HG03196 (cell line): ENCODE measurements around the gene WDR47.
"Not testable (repeated sequence)": the region's sequence is repeated elsewhere in the genome, so short reads cannot be mapped to it uniquely, and the experiment has no call there.

Experiments used
- ATAC-seq: cut with Tn5 transposase; IDR thresholded peaks from one replicate; pipeline ENCODE4 v1.9.1; 2021; ENCODE audit not compliant: unreplicated experiment

WDR47 gene

DNA sequence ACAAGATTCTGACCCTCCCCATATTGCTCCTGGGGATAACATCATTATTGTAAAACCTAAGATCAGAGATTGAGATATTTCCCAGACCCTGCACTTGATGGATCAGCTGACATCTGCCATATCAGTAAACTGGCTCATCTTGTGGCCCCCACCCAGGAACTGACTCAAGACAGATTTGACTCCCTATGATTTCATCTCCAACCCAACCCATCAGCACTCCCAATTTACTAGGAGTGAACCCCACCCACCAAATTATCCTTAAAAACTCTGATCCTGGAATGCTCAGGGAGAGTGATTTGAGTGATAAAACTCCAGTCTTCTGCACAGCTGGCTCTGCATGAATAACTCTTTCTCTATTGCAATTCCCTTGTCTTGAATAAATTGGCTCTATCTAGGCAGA lies 72.6 kb downstream of the WDR47 start:
- ATAC-seq = no peak

DNA sequence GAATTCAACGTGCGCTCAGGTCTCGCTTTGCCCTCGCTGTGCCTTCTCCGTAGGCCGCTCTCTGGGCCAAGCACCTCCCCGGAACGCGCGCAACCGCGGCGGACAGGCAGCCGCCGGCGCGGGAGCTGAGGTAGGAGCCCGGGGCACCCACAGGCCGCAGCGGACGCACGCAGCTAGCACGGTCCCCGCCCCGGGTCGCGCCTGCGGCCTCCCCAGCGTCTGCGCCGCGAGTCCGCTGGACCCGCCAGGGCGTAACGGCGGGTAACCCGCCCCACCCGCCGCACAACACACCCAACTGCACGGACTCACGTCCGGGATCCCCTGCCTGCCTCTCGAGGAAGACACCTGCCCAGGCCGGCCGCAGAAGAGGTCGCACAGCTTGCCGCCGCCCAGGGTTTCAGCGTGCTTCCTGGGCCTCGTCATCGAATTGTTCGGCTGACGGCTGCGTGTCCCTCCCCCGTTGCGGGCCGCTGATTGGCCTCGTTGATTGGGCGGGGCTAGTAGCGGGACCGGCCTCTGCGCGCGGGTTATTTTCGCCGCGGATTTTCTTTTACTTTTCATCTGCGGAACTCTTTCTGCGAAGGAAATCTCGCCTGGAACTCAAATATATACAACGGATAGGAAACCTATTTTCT lies 78.7 kb downstream of the WDR47 start, which contains the start of gene CLCC1:
TSS of gene CLCC1 (minus strand) at position 433 of the 635 bp plus-strand sequence. CDS start 13,047 bp downstream, outside the sequence.
- peak; percentile 93 for ATAC-seq

DNA sequence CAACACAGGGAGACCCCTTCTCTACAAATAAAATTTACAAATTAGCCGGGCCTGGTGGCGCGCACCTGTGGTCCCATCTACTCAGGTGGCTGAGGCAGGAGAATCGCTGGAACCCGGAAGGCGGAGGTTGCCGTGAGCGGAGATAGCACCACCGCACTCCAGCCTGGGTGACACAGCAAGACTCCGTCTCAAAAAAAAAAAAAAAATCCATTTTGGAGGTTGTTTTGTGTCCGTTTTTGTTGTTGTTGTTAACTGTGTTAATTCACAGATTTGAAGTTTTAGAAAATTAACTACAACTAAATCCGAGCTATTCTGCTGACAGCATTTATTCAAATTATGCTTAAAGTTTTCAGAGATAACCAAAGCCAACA lies 79.2 kb downstream of the WDR47 start:
- ATAC-seq = no peak

DNA sequence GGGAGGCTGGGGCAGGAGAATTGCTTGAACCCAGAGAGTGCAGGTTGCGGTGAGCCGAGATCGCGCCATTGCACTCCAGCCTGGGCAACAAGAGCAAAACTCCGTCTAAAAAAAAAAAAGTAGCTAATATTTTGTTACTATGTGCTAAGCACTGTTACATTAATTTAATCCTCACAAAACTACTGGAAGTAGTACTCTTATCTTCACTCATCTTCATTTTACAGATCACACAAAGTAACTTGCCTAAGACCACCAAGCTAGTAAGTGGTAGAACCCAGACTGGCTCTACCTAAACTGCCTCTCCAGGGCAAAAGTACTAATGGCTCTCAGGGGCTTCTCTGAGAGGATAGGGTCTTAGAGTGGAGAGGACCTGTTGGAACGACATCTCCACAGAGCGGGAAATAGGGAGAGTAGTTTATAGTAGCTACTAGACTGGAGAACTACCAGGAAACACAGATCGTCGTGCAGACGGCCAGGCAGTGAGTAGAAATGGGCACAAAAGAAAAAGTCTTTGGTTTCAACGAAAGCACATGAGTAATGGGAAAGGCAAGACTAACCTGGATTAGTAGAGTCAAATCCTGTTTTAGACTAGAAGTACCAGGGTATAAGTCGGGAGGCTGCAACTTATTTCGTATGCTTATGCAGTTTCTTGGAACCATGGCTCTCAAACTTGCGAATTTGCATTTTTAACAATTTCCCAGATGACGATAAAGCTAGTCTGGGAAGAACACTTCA lies 80.0 kb downstream of the WDR47 start:
- no peak for ATAC-seq

DNA sequence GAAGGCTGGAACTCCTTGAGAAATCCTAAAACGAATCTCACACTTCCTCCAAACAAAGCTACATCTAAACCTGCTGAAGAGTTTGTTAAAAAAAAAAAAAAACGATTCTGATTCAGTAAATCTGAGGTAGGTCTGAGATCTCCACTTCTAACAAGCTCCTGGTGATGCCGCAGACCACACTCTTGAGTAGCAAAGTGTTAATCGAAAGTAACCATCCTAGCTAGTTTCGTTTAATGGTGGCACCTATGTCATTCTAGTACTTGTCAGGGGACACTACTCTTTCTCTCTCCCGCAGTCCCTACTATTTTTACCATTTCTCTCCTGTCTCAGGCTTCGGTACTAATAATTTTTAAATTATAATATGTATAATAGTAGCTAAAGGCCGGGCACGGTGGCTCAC lies 80.7 kb downstream of the WDR47 start:
- ATAC-seq = no peak

DNA sequence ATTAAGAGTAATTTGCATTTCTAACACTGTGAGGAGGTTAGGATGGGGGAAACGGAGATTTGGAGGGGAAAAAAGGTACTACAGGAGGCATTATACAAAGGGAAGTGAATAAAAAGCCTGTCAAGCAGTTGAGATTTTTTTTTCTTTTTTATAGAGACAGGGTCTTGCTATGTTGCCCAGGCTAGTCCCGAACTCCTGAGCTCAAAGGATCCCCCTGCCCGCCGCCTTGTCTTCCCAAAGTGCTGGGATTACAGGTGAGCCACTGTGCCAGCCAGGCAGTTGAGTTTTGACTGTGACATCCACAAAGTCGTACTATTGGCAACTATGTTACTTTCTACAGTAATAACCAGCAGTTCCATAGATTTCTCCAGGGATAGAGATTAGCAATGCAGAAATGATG lies 81.2 kb downstream of the WDR47 start:
- no peak for ATAC-seq

DNA sequence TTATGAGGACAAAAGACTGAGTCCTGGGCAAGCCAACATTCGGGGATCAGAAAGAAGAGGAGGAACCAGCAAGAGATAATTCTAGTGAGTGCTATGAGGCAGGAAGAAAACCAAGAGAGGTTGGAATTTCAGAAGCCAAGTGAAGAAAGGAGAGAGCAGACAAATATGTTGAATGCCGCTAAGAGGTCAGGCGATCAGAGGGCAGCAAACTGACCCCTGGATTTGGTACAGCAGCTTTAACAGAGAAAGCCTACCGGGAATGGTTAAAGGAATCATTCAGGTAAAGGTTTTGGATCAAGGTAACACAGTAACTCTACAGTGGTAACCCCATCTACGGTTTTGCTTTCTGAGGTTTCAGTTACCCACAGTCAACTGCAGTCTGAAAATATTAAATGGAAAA lies 84.0 kb downstream of the WDR47 start:
- no peak for ATAC-seq

DNA sequence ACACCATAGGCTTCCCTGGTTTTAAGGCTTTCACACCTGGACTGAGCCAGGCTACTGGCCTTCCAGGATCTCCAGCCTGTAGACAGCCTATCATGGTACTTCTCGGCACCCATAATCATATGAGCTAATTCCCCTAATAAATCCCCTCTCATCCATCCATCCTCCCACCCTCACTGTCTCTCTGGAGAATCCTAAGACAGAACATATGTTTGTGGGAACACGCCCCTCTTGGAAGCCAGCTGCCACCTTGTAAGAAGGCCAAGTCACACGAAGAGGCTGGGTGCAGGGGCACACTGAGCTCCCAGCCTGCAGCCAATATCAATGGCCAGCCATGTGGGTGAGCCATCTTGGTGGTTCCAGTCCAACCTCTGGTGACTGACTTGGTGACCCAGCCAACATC lies 86.0 kb downstream of the WDR47 start:
- ATAC-seq = no peak

DNA sequence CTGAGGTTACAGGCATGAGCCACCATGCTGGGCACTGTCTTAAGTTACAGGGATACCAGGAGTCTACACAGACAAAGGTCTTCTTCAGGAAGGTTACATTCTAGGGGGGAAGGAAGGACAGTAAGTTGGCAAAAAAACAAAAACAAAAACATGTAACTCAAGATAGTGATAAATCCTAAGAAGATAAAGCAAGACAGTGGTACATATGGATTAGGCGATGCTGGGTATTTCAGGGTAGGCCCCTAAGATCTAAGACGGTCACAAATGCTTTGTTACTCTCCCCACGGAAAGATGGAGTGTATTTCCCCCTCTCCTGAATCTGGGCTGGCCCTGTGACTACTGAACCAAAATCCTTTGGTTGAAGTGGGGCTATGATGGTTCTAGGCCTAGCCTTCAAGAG lies 86.8 kb downstream of the WDR47 start:
- ATAC-seq = no peak

DNA sequence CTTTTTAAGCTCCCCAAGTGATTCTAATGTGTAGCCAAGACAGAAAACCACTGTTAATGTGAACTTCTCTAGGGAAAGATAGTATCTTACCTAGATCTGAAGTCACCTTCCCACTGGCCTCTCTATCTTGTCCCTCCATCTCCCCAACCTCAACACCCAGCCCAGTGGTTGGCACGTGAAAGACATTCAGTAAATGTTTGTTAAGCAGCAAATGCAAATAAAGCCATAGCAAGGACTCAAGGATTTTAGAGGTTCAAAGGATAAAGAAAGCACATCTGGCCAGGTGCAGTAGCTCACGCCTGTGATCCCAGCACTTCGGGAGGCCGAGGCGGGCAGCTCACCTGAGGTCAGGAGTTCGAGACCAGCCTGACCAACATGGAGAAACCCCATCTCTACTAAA lies 88.5 kb downstream of the WDR47 start:
- ATAC-seq = no peak

DNA sequence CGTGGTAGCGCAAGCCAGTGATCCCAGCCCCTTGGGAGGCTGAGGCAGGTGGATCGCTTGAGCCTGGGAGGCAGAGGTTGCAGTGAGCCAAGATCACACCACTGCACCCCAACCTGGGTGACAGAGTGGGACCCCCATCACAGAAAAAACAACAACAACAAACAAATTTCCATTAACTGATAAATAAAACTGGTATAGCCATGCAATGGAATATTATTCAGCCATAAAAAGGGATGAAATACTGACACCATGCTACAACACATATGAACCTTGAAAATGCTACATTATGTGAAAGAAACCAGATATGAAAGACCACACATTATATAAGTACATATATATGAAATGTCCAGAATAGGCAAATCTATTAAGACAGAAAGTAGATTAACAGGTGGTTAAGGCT lies 90.7 kb downstream of the WDR47 start:
- no peak for ATAC-seq

DNA sequence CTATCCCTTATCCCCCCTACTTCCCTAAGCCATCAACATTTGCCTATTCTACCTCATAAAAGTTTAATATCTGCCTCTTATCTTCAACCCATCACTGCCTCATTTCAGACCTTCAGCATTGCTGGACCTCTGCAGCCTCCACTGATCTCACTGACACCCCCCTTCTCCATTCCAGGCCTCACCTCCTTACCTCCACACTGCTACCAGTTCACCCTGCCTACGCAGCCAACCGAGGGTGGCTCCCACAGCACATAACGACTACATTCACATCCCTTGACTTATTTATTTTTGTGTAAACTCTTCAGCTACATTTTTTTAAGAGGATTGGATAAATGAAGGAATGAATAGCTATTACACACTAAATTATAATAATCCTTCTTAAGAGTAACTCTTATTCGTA lies 92.9 kb downstream of the WDR47 start:
- no peak for ATAC-seq

DNA sequence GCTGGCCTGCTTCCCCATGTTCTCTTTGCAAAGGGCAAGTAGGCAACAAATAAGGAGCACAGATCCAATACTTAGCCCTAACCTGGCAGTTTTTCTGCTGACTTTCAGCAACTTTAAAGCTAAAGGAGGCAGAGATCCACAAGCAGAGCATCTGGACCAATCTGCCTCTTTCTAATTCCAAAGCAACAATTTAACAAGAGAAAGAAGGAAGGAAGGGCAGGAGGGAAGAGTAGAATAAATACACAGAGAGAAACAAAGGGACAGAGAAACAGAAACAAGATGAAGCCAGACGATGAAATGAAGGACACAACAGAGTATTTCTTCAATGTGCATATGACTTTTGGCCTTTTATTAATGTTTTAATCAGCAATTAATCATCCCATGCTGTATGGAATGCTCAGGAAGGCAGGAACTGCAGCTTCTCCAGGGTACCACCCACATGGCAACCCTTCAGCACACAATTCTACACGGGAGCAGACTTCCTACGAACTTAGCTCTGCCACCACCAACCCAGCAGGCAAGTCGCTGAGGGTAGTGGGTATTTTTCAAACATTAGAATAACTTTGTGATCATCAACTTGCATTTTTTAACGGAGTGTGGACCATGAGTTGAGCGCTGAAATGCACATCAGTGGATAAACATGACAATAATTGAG lies 93.9 kb downstream of the WDR47 start:
- no peak for ATAC-seq

DNA sequence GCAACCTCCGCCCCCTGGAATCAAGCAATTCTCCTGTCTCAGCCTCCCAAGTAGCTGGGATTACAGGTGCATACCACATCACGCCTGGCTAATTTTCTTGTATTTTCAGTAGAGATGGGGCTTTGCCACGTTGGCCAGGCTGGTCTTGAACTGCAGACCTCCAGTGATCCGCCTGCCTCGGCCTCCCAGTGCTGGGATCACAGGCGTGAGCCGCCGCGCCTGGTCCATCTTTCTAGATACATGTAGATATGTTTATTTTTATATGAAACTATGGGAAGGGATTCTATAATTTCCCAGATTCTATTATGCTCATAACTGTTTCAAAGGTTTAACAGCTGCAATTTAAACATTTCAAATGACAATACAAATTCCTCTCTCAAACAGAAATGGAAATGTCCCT lies 105.7 kb downstream of the WDR47 start:
- no peak for ATAC-seq

DNA sequence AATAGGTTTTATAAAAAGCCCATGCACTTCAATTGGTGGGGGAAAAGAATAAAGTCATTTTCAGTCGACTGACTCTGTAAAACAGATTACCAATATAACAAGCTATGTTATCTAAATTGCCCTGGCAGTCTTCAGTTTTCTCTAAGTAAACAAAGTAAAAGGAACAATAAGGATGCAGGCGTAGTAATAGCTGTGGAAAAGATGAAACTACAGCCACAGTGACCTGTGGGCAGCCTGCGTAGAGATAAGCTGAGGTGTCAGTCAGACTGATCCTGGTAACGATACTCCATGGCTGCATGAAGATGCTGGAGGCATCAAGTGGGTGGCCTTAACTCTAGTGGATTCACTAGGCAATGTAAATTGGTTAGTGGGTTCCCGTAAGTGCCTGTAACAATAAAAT lies 108.0 kb downstream of the WDR47 start:
- ATAC-seq = no peak

DNA sequence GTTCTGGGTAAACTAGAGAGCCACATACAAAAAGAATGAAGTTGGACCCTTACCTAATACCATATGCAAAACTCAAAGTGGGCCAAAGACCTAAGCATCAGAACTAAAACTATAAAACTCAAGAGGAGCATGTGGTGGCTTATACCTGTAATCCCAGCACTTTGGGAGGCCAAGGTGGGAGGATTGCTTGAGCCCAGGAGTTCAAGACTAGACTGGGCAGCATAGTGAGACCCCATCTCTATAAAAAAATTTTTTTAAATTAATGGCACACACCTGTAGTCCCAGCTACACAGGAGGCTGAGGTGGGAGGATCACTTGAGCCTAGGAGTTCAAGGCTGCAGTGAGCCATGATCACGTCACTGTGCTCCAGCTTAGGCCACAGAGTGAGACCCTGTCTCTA lies 114.3 kb downstream of the WDR47 start:
- ATAC-seq = not testable (repeated sequence)

DNA sequence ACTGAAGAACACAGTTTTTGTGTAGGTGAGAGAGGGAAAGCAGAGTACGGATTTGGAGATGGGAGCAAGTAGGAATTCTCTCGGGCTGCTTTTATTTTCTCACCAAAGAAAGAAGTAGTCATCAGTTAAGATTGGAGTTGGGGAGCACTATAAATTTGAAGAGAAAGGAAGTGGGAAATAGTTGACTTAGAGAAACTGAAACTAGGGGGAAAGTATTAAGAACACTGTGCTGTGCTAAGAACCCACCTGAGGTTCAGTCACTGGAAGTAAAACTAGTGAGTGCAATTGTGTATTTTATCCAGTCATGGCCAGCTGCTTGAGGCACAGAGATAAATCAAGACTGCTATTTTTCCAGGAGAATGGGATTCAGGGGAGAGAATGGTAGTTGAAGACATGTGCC lies 116.0 kb downstream of the WDR47 start:
- no peak for ATAC-seq
